ENCODE data around the gene TRIM33. TPM values are rescaled to one million over a fixed set of nuclear protein-coding genes. Genes with fewer than 3 reads are reported as not detected.

Gene TRIM33
- total and polyA plus RNA-seq, 12 donors, result 3.5 to 28.7 (median 20.0) TPM

DNA sequence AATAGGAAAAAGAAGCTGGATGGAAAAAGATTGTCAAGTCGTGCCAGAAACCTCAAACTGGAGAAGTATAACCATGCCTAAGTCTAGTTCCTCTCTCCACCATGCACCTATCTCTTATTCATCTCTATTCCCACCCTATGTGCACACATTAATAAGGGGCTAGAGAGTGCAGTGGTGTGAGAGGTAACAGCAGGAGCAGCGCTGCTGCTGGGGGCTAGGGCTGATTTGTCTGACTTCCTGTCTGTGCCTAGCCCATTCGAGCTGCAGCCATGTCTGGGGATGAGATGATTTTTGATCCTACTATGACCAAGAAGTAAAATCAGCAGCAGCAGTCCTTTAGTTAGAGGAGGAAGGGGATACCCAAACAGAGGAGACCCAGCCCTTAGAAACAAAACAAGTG is 43.0 kb downstream of the TRIM33 start:
- Histone ChIP-seq H3K9me3 (no peaks in the 10 kb centered on the region), H3K27ac (no peak overlapping the region), H3K27me3 (no peaks in the 10 kb centered on the region), H3K4me1 (peaks cover 5 to 41% (median 31%) of the 10 kb centered on the region in 9 donors), H3K36me3 (peaks cover 0 to 6% (median 0%) of the 10 kb centered on the region in 9 donors), H3K4me3 (no peak overlapping the region)
- intact Hi-C loops (cut with DNase I), result no loop called here
- WGBS, 2 donors, result 42 to 45% methylated on average over 3 of the region's 3 CpGs
- ATAC-seq, result peak in 1 of 8 donors; percentile 26
- TF ChIP-seq, protein P1, sequence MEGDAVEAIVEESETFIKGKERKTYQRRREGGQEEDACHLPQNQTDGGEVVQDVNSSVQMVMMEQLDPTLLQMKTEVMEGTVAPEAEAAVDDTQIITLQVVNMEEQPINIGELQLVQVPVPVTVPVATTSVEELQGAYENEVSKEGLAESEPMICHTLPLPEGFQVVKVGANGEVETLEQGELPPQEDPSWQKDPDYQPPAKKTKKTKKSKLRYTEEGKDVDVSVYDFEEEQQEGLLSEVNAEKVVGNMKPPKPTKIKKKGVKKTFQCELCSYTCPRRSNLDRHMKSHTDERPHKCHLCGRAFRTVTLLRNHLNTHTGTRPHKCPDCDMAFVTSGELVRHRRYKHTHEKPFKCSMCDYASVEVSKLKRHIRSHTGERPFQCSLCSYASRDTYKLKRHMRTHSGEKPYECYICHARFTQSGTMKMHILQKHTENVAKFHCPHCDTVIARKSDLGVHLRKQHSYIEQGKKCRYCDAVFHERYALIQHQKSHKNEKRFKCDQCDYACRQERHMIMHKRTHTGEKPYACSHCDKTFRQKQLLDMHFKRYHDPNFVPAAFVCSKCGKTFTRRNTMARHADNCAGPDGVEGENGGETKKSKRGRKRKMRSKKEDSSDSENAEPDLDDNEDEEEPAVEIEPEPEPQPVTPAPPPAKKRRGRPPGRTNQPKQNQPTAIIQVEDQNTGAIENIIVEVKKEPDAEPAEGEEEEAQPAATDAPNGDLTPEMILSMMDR (IDR thresholded peaks at IDR 0.05), result no peak
- no peak for DNase-seq

DNA sequence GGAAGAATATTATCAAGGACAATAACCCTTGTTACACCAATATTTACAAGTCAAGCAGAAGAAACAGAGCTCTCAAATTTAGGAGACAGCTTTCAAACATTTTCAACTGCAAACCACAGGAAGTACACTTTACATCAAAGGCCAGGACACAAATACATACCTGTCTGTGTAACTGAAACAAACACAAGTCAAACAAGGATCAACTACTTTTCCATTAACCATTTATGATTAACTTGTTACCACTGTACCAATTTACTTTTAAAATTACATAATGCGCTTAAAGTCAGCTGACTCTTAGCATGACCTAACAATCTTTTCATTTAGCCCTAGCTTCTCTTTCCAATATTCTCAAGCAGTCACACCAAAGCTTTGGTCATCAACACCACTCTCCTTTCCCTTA is 43.5 kb downstream of the TRIM33 start:
- TF ChIP-seq, protein P1 (IDR thresholded peaks at IDR 0.05), result no peak
- H3K27ac ChIP-seq, result no peak overlapping the region
- WGBS, 2 donors, result 91 to 98% methylated on average over 1 of the region's 1 CpG
- H3K9me3 ChIP-seq, result no peaks in the 10 kb centered on the region
- intact Hi-C loops (cut with DNase I), result no loop called here
- peaks cover 0 to 11% (median 0%) of the 10 kb centered on the region in 9 donors for H3K36me3 ChIP-seq
- no peak overlapping the region for H3K4me3 ChIP-seq
- no peaks in the 10 kb centered on the region for H3K27me3 ChIP-seq
- DNase-seq (no peak), ATAC-seq (no peak)
- H3K4me1 ChIP-seq, result peaks cover 5 to 41% (median 31%) of the 10 kb centered on the region in 9 donors

DNA sequence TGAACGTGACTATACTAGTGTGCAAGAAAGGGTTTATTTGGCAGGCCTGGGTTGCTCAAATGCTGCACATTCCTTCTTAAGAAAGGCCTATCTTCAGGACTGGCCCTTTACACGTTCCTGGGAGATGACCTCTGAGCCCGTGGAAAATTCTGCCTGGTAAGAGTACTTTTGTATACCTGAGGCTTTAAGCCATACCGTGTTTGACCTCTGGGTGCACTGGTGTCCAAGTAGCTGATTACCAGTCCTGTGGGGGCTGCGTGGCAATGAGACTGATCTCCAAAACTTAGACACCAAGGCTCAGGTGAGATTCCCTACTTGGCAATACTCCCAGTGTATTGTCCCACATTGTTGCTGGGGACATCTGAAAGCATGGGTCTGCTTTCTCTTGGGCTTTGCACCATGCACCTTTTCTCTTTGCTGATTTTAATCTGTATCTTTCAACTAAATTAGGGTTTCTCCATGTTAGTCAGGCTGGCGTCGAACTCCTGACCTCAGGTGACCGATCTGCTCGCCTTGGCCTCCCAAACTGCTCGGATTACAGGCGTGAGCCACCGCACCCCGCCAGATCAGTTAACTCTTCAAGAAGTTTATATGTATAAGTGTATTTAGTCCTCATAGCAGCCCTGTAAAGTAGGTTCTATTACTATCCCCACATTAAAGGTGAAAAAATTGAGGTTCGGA is 44.5 kb downstream of the TRIM33 start:
- DNase-seq (no peak), ATAC-seq (no peak)
- peaks cover 5 to 41% (median 28%) of the 10 kb centered on the region in 9 donors for H3K4me1 ChIP-seq
- no peaks in the 10 kb centered on the region for H3K27me3 ChIP-seq
- no peaks in the 10 kb centered on the region for H3K9me3 ChIP-seq
- no peak overlapping the region for H3K27ac ChIP-seq
- no peak overlapping the region for H3K4me3 ChIP-seq
- TF ChIP-seq, protein P1 (IDR thresholded peaks at IDR 0.05), result no peak
- WGBS, 2 donors, result 84 to 85% methylated on average over 14 of the region's 14 CpGs
- H3K36me3 ChIP-seq, result peaks cover 0 to 22% (median 0%) of the 10 kb centered on the region in 9 donors
- intact Hi-C loops (cut with DNase I), result no loop called here

DNA sequence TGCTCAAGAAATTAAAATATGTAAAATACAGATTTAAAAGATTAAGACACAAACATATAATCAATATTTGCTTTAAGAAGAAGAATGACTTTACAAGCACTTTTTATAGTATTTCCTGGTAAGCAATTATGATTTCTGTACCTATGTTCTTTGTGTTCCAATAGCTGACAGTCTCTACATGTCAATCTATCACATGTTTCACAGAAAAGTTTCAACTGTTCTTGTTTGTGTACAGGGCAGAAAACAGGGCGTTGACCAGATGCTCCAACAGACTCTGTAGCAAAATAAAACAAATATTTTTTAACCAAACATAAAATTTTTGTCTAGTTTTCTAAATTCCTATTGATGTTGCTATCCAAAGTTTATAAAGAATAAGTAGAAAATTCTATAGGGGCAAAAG is 48.0 kb downstream of the TRIM33 start:
- no peak overlapping the region for H3K4me3 ChIP-seq
- 95 to 100% methylated on average over 1 of the region's 1 CpG for WGBS, 2 donors
- no peak overlapping the region for H3K27ac ChIP-seq
- H3K4me1 ChIP-seq, result peaks cover 0 to 28% (median 17%) of the 10 kb centered on the region in 9 donors
- ATAC-seq (no peak), DNase-seq (no peak)
- no peaks in the 10 kb centered on the region for H3K27me3 ChIP-seq
- H3K36me3 ChIP-seq, result peaks cover 0 to 33% (median 0%) of the 10 kb centered on the region in 9 donors
- H3K9me3 ChIP-seq, result peaks cover 0 to 12% (median 0%) of the 10 kb centered on the region in 11 donors
- TF ChIP-seq, protein P1 (IDR thresholded peaks at IDR 0.05), result no peak
- intact Hi-C loops (cut with DNase I), result no loop called here
